ENCODE data around the gene SYDE1.

GRCh38 chr19:15125232-15126067 is 18.2 kb downstream of the SYDE1 start:
- TF ChIP-seq EZH2 (IDR thresholded peaks at IDR 0.05; ENCODE audit: borderline replicate concordance, insufficient read depth, low read depth, low read length, poor library complexity, severe bottlenecking) (no peak), CTCF (IDR thresholded peaks at IDR 0.05) (no peak)

Data from B cell (primary cell).